GM12864 (cell line): ENCODE results near the gene TMEM151B.

ENCODE experiments used
- DNase-seq: peaks from one replicate; pipeline ENCODE4 v3.0.0-alpha.2; 2011; ENCODE audit warnings: low read depth
- H3K4me3 ChIP-seq: 2 replicates; pipeline ENCODE4 v1.5.1; 2011; ENCODE audit warnings: mild to moderate bottlenecking, low read depth, low read length, control low read depth
- TF ChIP-seq, protein P1 (sequence below): IDR thresholded peaks from 2 replicates; pipeline ENCODE4 v1.5.1; 2011; ENCODE audit warnings: low read depth, mild to moderate bottlenecking, moderate library complexity, low read length, control low read depth, inconsistent platforms; ENCODE audit errors: missing control alignments

Gene TMEM151B

DNA sequence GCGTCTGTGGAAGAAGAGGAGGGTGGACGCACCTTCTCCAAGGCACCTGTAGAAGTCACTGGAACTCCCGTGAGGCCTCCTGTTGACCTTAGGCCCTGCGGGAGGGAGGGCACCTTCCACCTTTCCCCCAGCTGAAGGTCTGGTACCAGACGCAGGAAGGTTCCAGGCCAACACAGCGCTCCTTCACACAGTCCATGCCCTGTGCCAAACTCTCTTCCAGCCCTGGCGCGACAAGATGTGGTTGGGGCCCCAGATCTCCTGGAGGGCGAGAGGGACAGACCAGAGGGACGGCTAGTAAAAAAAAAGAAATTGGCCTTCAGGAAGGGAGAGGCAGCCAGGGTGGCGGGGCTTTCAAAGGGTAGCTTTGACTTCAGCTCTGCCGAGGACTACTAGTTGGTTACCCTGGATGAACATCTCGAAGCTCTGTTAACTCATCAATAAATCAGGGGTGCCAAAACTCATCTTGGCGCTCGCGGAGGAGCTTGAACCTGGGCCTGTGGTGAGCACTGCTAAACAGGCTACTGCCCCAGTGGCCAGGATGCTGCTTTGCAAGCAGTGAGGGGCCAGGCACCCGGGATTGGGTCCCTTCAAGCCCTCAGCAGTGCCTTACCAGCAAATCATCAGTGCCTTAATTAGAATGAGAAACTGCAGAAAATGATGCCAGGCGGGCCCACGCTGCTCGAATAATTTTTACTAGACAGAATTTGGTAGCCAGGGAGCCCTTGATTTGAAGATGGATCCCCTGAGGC is 28.0 kb downstream of the TMEM151B start:
- no peak overlapping the region for H3K4me3 ChIP-seq
- no peak for DNase-seq
- TF ChIP-seq, protein P1, sequence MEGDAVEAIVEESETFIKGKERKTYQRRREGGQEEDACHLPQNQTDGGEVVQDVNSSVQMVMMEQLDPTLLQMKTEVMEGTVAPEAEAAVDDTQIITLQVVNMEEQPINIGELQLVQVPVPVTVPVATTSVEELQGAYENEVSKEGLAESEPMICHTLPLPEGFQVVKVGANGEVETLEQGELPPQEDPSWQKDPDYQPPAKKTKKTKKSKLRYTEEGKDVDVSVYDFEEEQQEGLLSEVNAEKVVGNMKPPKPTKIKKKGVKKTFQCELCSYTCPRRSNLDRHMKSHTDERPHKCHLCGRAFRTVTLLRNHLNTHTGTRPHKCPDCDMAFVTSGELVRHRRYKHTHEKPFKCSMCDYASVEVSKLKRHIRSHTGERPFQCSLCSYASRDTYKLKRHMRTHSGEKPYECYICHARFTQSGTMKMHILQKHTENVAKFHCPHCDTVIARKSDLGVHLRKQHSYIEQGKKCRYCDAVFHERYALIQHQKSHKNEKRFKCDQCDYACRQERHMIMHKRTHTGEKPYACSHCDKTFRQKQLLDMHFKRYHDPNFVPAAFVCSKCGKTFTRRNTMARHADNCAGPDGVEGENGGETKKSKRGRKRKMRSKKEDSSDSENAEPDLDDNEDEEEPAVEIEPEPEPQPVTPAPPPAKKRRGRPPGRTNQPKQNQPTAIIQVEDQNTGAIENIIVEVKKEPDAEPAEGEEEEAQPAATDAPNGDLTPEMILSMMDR: peak; percentile 10

GRCh38 chr6:44298864-44299263 is 28.6 kb downstream of the TMEM151B start:
- no peak overlapping the region for H3K4me3 ChIP-seq
- no peak for DNase-seq
- TF ChIP-seq, protein P1: no peak

GRCh38 chr6:44300292-44300823 is 30.1 kb downstream of the TMEM151B start:
- DNase-seq: no peak

DNA sequence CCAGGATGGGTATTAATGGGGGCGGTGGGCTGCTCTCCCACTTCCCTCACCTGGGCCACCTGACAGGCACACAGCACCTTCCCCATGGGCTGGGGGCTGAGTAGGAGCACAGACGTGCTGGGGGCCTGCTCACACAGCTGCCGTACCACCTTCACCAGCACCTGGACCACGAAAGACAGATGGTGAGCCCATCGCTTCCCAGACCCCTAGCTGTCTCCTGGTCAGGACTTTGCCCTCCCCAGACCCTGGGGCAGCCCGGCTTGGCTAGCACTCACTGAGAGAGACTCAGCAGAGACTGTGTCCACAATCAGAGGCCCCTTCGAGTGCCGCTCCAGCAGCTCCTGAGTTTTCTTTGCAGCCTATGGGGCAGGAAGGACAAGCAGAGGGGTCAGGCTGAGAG is 30.9 kb downstream of the TMEM151B start:
- TF ChIP-seq, protein P1: no peak
- no peak for DNase-seq
- H3K4me3 ChIP-seq: no peak overlapping the region

More at GRCh38 chr6:44300292-44300823, 30.1 kb downstream of the TMEM151B start:
- TF ChIP-seq, protein P1: no peak
- H3K4me3 ChIP-seq: no peak overlapping the region

DNA sequence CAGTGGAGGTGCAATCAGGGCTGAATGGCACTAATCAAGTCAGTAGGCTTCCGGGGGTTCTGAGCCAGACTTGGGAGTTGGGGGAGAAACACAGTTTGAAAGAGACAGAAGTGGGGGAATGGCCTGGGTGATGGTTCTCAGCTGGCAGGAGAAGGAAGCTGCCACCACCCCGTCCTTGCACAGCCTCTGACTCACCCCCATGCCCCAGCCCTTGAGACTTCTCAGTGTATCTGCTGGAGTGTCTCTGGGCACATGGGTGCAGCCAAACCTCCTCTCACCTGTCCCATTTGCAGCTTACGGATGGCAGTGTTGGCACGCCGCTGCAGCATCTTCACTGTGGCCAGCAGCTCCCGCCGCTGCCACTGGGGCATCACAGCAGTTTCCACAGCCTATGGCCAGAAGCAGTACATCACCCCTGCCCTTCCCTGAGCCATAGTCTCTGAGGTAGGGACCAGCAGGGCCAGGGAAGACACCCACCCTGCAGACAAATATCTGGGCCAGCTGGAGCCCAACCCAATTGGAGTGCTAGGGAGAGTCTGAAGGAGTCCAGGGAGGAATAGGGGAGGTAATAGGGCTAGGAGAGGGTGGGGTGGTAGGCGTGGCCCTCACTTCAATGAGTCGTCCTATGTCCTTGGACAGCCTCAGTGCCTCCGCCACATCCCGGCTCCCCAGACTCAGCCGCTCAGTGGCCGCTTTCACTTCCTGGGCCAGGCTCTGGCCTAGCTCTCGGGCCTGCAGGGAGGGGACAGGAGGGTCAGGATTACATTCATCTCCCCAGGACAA is 31.7 kb downstream of the TMEM151B start:
- TF ChIP-seq, protein P1: no peak
- DNase-seq: no peak
- no peak overlapping the region for H3K4me3 ChIP-seq

DNA sequence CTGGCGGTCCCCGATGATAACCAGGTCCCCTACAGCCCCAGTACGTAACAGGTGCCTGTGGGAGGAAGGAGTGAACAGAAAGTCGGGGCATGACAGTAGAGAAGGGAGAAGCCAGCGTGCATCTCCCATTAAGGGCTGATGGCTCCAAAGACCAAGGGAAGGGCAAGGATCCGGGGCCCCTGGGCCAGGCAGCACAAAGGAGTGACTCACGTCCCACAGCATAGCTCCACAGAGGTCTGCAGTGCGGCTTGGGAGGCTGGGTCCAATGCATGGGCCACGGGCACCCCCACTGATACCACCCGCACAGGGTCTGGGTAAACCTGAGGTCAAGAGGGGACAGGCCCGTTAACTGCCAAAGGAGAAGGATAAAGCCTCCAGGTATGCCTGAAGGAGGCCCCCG is 32.6 kb downstream of the TMEM151B start:
- H3K4me3 ChIP-seq: no peak overlapping the region
- no peak for DNase-seq
- TF ChIP-seq, protein P1: no peak
